Chondrocyte (in vitro differentiated cells): ENCODE measurements around the gene ARL2BP. TPM values are rescaled to one million over a fixed set of nuclear protein-coding genes. Genes with fewer than 3 reads are reported as not detected.
A peak's percentile ranks its signal among the peaks of the same experiment; 100 is the strongest.

Experiments used
- DNase-seq: peaks from one replicate; pipeline ENCODE4 v3.0.0; 2021; ENCODE audit warnings: mixed read lengths, low spot score
- H3K27ac Mint-ChIP-seq: one replicate; pipeline ENCODE4 v1.8.0; 2021; ENCODE audit warnings: mild to moderate bottlenecking, moderate library complexity, mixed read lengths; ENCODE audit not compliant: unreplicated experiment
- H3K27me3 Mint-ChIP-seq: 2 replicates; pipeline ENCODE4 v1.8.0; 2021; ENCODE audit warnings: low read depth, mixed read lengths
- H3K36me3 Mint-ChIP-seq: 2 replicates; pipeline ENCODE4 v1.8.0; 2021; ENCODE audit warnings: low read depth, mixed read lengths
- H3K4me1 Mint-ChIP-seq: 2 replicates; pipeline ENCODE4 v1.8.0; 2021; ENCODE audit warnings: low read depth, mild to moderate bottlenecking, mixed read lengths
- H3K4me3 Mint-ChIP-seq: one replicate; pipeline ENCODE4 v1.8.0; 2021; ENCODE audit warnings: mild to moderate bottlenecking, moderate library complexity, mixed read lengths; ENCODE audit not compliant: unreplicated experiment
- H3K9me3 Mint-ChIP-seq: 2 replicates; pipeline ENCODE4 v1.8.0; 2021; ENCODE audit warnings: low read depth, mixed read lengths
- total RNA-seq: library from RNA; stranded (reverse); gene quantifications from 3 replicates; pipeline ENCODE4 v1.2.1, GENCODE V29; 2021
- TF ChIP-seq, protein P1 (sequence below): fragments of 200-600 bp; sonication (generic); IDR thresholded peaks from 2 replicates; pipeline ENCODE4 v1.5.0; 2021; ENCODE audit warnings: antibody characterized with exemption, mild to moderate bottlenecking, moderate library complexity

ARL2BP gene
- total RNA-seq, 1 donor from 2014 or later, result 69.5 TPM

DNA sequence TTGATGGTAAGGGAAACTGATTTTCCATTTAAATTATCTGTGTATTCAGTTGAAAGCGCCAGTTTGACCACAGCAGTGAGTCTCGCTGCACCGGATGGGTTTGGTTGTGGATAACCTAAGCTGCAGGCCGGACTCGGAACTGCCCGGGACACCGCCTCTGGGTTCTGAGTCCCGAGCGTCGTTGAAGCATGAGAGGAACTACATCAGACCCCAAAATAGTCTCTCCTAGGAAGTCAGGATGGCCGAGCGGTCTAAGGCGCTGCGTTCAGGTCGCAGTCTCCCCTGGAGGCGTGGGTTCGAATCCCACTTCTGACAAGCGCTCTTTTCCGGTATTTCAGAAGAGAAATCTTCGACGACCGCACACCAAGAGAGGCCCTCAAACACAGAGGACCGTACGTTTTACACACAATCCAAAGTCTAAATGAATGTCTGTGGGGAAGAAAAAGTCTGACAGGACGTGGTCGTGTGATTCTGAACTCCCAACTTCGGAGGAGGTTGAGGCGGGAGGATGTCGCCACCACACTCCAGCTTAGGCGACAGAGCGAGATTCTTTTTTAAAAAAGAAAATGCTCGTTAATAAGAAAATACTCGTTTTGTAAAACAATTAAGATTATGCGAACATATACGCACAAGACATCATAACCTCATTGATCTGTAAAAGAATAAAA lies 54.8 kb downstream of the ARL2BP start:
- DNase-seq, result peak; percentile 85
- TF ChIP-seq, protein P1, sequence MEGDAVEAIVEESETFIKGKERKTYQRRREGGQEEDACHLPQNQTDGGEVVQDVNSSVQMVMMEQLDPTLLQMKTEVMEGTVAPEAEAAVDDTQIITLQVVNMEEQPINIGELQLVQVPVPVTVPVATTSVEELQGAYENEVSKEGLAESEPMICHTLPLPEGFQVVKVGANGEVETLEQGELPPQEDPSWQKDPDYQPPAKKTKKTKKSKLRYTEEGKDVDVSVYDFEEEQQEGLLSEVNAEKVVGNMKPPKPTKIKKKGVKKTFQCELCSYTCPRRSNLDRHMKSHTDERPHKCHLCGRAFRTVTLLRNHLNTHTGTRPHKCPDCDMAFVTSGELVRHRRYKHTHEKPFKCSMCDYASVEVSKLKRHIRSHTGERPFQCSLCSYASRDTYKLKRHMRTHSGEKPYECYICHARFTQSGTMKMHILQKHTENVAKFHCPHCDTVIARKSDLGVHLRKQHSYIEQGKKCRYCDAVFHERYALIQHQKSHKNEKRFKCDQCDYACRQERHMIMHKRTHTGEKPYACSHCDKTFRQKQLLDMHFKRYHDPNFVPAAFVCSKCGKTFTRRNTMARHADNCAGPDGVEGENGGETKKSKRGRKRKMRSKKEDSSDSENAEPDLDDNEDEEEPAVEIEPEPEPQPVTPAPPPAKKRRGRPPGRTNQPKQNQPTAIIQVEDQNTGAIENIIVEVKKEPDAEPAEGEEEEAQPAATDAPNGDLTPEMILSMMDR, result peak; percentile 67
- H3K27ac Mint-ChIP-seq, result no peak overlapping the region
- no peaks in the 10 kb centered on the region for H3K27me3 Mint-ChIP-seq
- no peaks in the 10 kb centered on the region for H3K9me3 Mint-ChIP-seq
- H3K36me3 Mint-ChIP-seq, result no peaks in the 10 kb centered on the region
- H3K4me1 Mint-ChIP-seq, result peaks cover 11% of the 10 kb centered on the region
- no peak overlapping the region for H3K4me3 Mint-ChIP-seq

DNA sequence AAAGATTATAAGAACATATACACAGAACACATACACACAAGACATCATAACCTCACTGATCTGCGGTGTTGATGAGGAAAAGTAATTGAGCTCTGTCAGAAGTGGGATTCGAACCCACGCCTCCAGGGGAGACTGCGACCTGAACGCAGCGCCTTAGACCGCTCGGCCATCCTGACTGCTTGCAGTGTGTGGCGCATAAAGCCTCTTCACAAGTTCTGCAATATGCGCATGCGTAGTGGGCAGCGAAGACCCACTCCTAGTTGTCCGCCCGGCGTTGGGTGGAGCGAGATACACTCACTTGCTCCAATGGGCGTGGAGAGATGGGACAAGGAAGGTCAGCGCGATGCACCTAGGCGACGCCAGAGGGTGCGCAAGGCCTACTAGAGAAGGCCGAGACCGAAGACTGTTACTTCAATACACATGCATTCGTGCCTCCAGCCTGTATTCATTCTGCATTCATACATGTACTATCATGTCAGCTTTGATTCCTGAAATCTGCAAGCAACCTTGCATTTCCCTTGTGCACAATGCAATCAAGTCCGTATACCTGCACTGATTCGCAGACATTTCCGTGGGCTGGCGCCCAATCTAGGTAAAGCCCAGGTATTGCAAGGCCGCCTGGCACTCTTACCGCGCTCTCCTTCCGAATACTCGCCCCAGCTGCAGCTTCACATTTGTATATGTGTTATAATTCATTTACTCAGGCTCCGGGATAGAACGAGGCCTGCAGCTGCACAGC lies 55.5 kb downstream of the ARL2BP start:
- Mint-ChIP-seq H3K4me1 (peaks cover 18% of the 10 kb centered on the region), H3K9me3 (no peaks in the 10 kb centered on the region), H3K36me3 (no peaks in the 10 kb centered on the region), H3K27ac (no peak overlapping the region), H3K27me3 (no peaks in the 10 kb centered on the region), H3K4me3 (no peak overlapping the region)
- TF ChIP-seq, protein P1, result peak; percentile 90
- DNase-seq, result peak; percentile 99

- no peaks in the 10 kb centered on the region for H3K36me3 Mint-ChIP-seq
- H3K9me3 Mint-ChIP-seq, result no peaks in the 10 kb centered on the region
- TF ChIP-seq, protein P1, result no peak
- no peak overlapping the region for H3K27ac Mint-ChIP-seq
- H3K4me3 Mint-ChIP-seq, result no peak overlapping the region
- peaks cover 19% of the 10 kb centered on the region for H3K4me1 Mint-ChIP-seq
- DNase-seq, result peak; percentile 87
- no peaks in the 10 kb centered on the region for H3K27me3 Mint-ChIP-seq
These were observed 56.2 kb downstream of the ARL2BP start for GRCh38 chr16:57301126-57301817.

Other genes starting within 250 kb of the ARL2BP start
- 10.0 to 22.3 TPM (median 21.8 TPM) in 3 replicates for gene CPNE2, start 152.7 kb upstream of the ARL2BP start, total RNA-seq
- gene PSME3IP1, start 59.2 kb upstream of the ARL2BP start, total RNA-seq, result 51.3 to 65.5 TPM (median 56.8 TPM) in 3 replicates
- 38.9 to 48.7 TPM (median 42.6 TPM) in 3 replicates for gene RSPRY1, start 58.9 kb upstream of the ARL2BP start, total RNA-seq
- 0.02 TPM in 1 of 3 replicates, not detected in the others for gene PLLP, start 39.4 kb downstream of the ARL2BP start, total RNA-seq
- not detected in 3 replicates for gene CCL22, start 113.5 kb downstream of the ARL2BP start, total RNA-seq
- gene CX3CL1, start 127.2 kb downstream of the ARL2BP start, total RNA-seq, result 11.2 to 47.9 TPM (median 46.0 TPM) in 3 replicates
- not detected in 3 replicates for gene CCL17, start 159.5 kb downstream of the ARL2BP start, total RNA-seq
- 43.3 to 48.9 TPM (median 46.8 TPM) in 3 replicates for gene CIAPIN1, start 202.1 kb downstream of the ARL2BP start, total RNA-seq
- 30.9 to 40.8 TPM (median 31.6 TPM) in 3 replicates for gene COQ9, start 202.2 kb downstream of the ARL2BP start, total RNA-seq
- 38.6 to 53.0 TPM (median 44.8 TPM) in 3 replicates for gene POLR2C, start 217.4 kb downstream of the ARL2BP start, total RNA-seq
- 23.7 to 28.5 TPM (median 26.4 TPM) in 3 replicates for gene DOK4, start 241.2 kb downstream of the ARL2BP start, total RNA-seq